Thymus (tissue), 11 donors: ENCODE results near the gene ARSB. TPM values are rescaled to one million over a fixed set of nuclear protein-coding genes. Genes with fewer than 3 reads are reported as not detected.

Experiments used
- DNase-seq, 9 donors: peaks; one replicate each; pipeline ENCODE4 v3.0.0-alpha.2; 2013; ENCODE audit warnings: low spot score in 9 of 9, low read depth in 6 of 9, missing footprints in 1 of 9
- H3K27ac ChIP-seq, 2 donors: one replicate each; pipeline ENCODE4 v1.5.1; 2013; ENCODE audit warnings: control low read depth in 1 of 2, low read depth in 1 of 2, low read length in 1 of 2, mild to moderate bottlenecking in 1 of 2, moderate library complexity in 1 of 2
- H3K27me3 ChIP-seq, 2 donors: one replicate each; pipeline ENCODE4 v1.5.1; 2013; ENCODE audit warnings: low read length in 1 of 2; ENCODE audit not compliant: control insufficient read depth in 2 of 2, insufficient read depth in 1 of 2
- H3K36me3 ChIP-seq, 2 donors: one replicate each; pipeline ENCODE4 v1.5.1; 2013; ENCODE audit warnings: low read length in 1 of 2, mild to moderate bottlenecking in 1 of 2, moderate library complexity in 1 of 2; ENCODE audit not compliant: control insufficient read depth in 2 of 2, insufficient read depth in 2 of 2
- H3K4me1 ChIP-seq, 2 donors: one replicate each; pipeline ENCODE4 v1.5.1; 2013; ENCODE audit warnings: low read length in 2 of 2; ENCODE audit not compliant: control insufficient read depth in 2 of 2, insufficient read depth in 2 of 2
- H3K4me3 ChIP-seq, 2 donors: one replicate each; pipeline ENCODE4 v1.5.1; 2013; ENCODE audit warnings: low read length in 2 of 2, control low read depth in 1 of 2, mild to moderate bottlenecking in 1 of 2
- H3K9me3 ChIP-seq, 2 donors: one replicate each; pipeline ENCODE4 v1.5.1; 2013; ENCODE audit warnings: low read length in 1 of 2, mild to moderate bottlenecking in 1 of 2; ENCODE audit not compliant: control insufficient read depth in 2 of 2, insufficient read depth in 1 of 2
- WGBS: extraction: QIAGEN DNeasy Blood & Tissue Kit; methylation state at CpG from one replicate; pipeline ENCODE4 v1.1.7; 2013; 5-methylcytosine and 5-hydroxymethylcytosine counted together
- polyA plus RNA-seq: library from polyadenylated mRNA; stranded (reverse); fragments of 200-250 nt; gene quantifications from one replicate; pipeline ENCODE4 v1.2.3, GENCODE V29; 2013
- total RNA-seq: library from RNA; stranded (reverse); fragments of 120-200 nt; gene quantifications from one replicate; pipeline ENCODE4 v1.2.4, GENCODE V29; 2013
- donor health status: healthy.

ARSB gene
- total and polyA plus RNA-seq, 2 donors = 2.4 to 4.4 TPM

GRCh38 chr5:78781611-78782286 lies 203.4 kb downstream of the ARSB start:
- 95% methylated on average over 7 of the region's 7 CpGs for WGBS
- Histone ChIP-seq H3K4me3 (no peak overlapping the region), H3K4me1 (no peaks in the 10 kb centered on the region)

DNA sequence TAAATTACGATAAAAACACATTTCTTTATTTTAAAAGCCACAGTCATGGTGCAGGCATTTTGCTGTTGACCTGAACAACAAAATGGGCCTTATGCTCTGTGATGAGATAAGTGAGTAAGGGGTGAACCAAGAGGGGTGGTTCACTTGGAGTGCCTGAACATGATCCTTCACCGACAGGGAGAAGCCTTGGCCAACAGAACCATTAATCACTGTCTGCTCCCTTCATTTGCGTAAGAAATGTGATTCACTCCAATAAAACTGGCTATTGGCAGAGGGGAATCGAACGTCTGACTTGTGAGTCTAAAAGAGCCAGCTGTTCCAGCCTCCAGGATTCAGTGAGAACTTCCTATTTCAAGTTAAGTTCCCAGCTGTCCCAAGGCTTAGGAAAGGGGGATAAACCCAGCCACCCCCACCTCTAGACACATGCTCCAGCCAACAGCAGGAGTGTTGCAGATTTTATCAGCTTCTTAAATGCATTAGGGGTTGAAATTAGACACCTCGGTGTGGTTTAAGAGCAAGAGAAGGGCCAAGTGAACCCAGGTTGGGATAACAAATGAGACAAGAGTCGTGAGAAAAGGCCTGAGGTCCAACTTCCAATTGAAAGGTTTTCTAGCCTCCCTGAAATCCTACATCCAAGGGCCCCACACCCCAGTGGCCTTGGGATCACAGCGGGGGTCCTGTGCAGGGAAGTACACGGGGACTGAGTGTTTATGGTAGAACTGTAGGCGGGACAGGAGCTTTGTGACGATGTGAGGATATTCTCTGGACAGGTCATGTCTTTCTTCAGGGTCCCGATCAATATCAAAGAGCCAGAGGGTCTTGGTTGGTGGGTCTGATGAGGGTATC lies 205.1 kb downstream of the ARSB start:
- 95% methylated on average over 12 of the region's 12 CpGs for WGBS
- DNase-seq = no peak
- H3K27ac ChIP-seq = no peak overlapping the region

More at GRCh38 chr5:78781611-78782286, 203.4 kb downstream of the ARSB start:
- no peak overlapping the region for H3K27ac ChIP-seq
- H3K9me3 ChIP-seq = no peaks in the 10 kb centered on the region
- H3K36me3 ChIP-seq = no peaks in the 10 kb centered on the region
- no peak for DNase-seq
- H3K27me3 ChIP-seq = no peaks in the 10 kb centered on the region

DNA sequence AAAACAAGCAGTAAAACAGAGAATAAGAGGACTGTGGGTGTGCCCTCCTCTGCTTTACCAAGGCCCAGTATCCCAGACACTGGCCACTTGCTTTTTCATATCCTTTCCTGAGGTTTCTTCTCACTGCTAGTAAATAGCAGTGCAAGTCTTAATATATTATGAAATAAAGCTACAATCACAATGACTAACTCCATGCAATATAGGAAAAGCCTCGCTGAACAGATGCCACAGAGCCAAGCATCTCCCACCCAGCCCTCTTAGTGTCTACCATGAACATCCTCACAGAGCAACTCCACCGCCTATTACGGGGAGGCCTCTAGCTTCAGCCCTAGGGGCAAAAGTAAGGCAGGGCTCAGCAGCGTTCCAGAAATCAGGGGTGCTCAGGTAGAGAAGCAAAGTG lies 205.8 kb downstream of the ARSB start:
- 99% methylated on average over 4 of the region's 4 CpGs for WGBS
- Histone ChIP-seq H3K27me3 (no peaks in the 10 kb centered on the region), H3K4me1 (no peaks in the 10 kb centered on the region), H3K36me3 (no peaks in the 10 kb centered on the region), H3K27ac (no peak overlapping the region), H3K4me3 (no peak overlapping the region), H3K9me3 (no peaks in the 10 kb centered on the region)
- DNase-seq = no peak

More for the DNA sequence above, 205.1 kb downstream of the ARSB start:
- H3K4me3 ChIP-seq = no peak overlapping the region
- no peaks in the 10 kb centered on the region for H3K4me1 ChIP-seq
- no peaks in the 10 kb centered on the region for H3K9me3 ChIP-seq
- H3K27me3 ChIP-seq = no peaks in the 10 kb centered on the region
- H3K36me3 ChIP-seq = no peaks in the 10 kb centered on the region

GRCh38 chr5:78778538-78778937 lies 206.6 kb downstream of the ARSB start:
- no peak for DNase-seq
- WGBS = 96% methylated on average over 1 of the region's 1 CpG

DNA sequence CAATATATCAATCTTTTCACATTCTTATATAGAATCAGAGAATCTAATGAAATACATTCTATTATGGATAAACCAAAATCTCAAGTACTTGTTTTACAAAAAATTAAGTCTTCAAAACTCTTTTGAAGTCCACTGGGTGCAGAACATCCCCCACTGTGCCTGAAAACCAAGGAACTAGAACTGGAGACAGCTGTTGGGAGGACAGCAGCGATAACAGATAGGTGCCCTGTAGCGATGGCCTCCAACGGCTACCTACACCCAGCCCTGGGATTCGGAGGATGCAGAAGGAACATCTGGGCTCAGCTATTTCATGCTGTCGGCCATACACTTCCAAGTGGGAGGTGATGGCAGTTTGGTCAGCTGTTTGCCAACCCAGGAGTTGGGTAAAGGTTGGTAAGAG lies 207.2 kb downstream of the ARSB start:
- no peak overlapping the region for H3K4me3 ChIP-seq
- no peak overlapping the region for H3K27ac ChIP-seq
- H3K9me3 ChIP-seq = no peaks in the 10 kb centered on the region
- DNase-seq = no peak
- H3K27me3 ChIP-seq = no peaks in the 10 kb centered on the region
- 98% methylated on average over 5 of the region's 5 CpGs for WGBS
- H3K36me3 ChIP-seq = no peaks in the 10 kb centered on the region
- H3K4me1 ChIP-seq = no peaks in the 10 kb centered on the region

More at GRCh38 chr5:78778538-78778937, 206.6 kb downstream of the ARSB start:
- Histone ChIP-seq H3K4me3 (no peak overlapping the region), H3K27me3 (no peaks in the 10 kb centered on the region), H3K9me3 (no peaks in the 10 kb centered on the region), H3K36me3 (no peaks in the 10 kb centered on the region), H3K27ac (no peak overlapping the region), H3K4me1 (no peaks in the 10 kb centered on the region)

GRCh38 chr5:78776637-78777036 lies 208.5 kb downstream of the ARSB start:
- WGBS = 100% methylated on average over 1 of the region's 1 CpG
- DNase-seq = no peak
- no peaks in the 10 kb centered on the region for H3K36me3 ChIP-seq
- no peaks in the 10 kb centered on the region for H3K27me3 ChIP-seq
- peaks cover 4 to 8% of the 10 kb centered on the region in 2 donors for H3K4me1 ChIP-seq
- H3K9me3 ChIP-seq = peaks cover 0 to 2% of the 10 kb centered on the region in 2 donors
- H3K27ac ChIP-seq = no peak overlapping the region
- no peak overlapping the region for H3K4me3 ChIP-seq

DNA sequence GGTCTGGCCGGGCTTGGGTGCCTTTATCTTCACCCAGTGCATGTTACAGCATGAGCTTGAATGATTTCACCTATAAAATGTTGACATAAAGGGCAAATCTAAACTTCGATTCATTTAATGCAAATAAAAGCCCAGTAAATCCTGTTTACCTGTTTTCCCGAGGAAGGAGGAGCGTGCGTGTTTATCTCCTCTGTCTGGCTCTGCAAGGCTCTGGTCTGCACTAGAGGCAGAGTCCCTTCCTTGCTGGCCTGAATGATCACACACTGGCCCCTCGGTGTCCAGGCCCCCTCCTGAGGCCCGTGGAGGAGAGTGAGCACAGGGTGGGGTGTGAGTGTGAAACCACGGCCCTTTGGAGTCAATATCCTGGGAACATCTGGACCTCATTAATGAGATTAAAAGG lies 211.5 kb downstream of the ARSB start:
- DNase-seq = no peak
- Histone ChIP-seq H3K9me3 (peaks cover 0 to 2% of the 10 kb centered on the region in 2 donors), H3K27me3 (no peaks in the 10 kb centered on the region), H3K27ac (no peak overlapping the region), H3K36me3 (no peaks in the 10 kb centered on the region), H3K4me1 (peaks cover 5 to 12% of the 10 kb centered on the region in 2 donors), H3K4me3 (no peak overlapping the region)
- WGBS = 97% methylated on average over 8 of the region's 8 CpGs

DNA sequence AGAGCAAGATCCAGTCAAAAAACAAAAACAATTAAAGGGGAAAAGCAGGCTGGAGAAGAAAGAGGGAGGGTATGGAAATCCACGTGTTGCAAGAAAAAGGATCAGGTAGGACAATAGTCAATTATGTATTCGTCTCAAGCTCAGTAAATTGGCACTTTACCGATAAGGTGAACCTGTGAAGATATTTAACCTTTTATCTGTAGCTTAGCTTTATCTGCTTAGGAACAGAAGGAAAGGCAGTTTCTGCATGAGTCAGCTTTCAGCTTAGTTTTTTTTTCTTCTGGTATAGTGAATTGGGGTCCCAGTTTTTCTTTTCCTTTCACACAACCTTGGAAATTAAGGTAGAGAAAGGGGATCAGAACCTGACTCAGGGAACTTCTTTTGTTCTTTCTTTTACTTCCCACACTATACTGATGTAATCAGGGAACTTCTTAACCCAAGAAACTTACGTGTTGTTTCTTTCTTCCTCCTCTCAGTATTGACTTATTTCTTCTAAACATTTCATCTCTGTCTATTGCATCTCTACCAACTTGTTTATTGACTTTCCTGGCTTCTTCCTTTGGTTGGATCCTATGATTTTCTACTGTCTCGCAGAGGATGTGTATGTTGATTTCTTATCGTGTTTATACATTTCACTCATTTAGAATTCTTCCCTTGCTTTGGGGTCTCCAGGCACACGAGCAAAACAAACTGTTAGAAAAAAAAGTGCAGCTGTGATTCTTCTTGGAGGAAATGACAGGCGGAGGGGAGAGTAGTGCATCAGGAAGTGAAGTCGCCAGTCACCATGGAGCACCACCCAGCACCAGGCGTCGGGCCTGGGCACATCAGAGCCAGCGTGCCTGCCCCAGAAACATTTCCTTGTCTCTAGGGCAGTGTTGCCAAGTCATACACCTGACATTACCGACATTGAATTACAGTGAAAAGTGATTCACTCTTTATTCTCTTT lies 213.6 kb downstream of the ARSB start:
- peak in 7 of 9 donors; percentile 22 to 77 (median 44) for DNase-seq
- H3K27me3 ChIP-seq = no peaks in the 10 kb centered on the region
- H3K27ac ChIP-seq = peak overlapping the region in 1 of 2 donors; percentile 75
- no peaks in the 10 kb centered on the region for H3K36me3 ChIP-seq
- 36% methylated on average over 13 of the region's 13 CpGs for WGBS
- peaks cover 0 to 2% of the 10 kb centered on the region in 2 donors for H3K9me3 ChIP-seq
- no peak overlapping the region for H3K4me3 ChIP-seq
- H3K4me1 ChIP-seq = peaks cover 5 to 12% of the 10 kb centered on the region in 2 donors
